NCI-H82 (cell line): ENCODE results near the gene ZNF362.
A peak's percentile ranks its signal among the peaks of the same experiment; 100 is the strongest.

Experiments
- DNase-seq: peaks from one replicate; lab custom pipeline; 2025; lab: John Stamatoyannopoulos, UW

Gene ZNF362

DNA sequence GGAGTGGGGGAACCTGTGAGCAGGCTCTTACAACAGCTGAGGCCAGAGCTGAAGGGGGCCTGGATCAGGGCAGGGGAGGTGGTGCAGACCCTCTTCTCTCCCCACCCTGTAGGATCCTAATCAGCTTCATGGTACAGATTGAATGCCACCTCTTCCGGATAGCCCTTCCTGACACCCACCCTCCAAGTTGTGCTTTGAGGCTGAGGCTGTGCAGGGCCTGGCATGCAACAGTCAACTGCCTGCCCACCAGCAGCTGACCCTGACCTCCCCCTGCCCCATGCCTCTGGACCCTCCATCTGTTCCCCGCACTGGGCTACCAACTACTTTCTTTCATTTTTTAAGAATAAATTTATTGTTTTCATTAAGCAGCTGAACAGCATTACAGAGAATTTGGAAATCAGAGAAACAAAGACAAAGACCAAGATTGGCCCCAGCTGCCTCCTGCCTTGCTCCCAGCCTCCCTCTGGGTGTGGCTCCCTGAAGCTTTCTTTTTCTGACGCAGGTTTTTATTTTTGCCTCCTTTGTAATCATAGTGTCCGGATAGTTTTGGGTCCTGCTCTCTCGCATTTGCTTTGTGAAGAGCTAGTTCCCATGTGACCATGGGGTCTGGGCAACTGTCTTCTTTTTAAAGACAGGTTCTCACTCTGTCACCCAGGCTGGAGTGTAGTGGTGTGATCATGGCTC lies 12.8 kb downstream of the ZNF362 start:
- DNase-seq = no peak

DNA sequence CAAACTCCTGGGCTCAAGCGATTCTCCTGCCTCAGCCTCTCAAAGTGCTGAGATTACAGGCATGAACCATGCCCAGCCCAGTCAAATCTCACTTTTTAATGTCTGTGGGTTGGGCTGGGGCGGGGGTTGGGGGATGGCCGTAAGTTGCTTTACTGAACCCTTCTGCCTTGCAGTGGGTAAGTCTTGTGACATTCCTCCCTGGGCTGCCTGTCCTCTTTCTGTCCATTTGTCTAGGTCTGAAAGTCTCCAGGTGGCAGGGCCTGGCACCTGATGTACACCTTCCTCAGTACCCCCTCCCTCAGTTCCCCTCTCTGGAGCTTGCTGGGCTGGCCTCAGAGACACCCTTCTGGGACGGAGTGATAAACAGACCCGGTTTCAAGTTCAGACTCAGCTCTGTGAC lies 13.3 kb downstream of the ZNF362 start:
- no peak for DNase-seq

DNA sequence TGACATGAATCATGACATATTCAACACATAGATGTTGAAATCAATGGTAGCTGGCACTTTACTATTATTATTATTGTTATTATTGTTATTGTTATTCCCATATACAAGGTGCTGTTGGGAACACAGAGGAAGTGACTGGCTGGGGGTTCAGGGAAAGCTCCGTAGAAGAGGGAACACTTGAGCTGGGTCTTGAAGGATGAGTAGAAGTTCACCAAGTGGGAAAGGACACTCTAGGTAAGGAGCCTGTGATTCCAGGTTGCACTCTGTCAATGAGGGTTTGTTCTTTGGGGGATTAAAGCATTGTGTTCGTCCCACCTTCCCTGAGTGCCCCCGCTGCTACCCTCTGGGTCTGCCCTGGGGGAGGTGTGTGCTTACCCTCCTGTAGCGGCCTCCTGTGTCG lies 14.1 kb downstream of the ZNF362 start:
- DNase-seq = no peak

DNA sequence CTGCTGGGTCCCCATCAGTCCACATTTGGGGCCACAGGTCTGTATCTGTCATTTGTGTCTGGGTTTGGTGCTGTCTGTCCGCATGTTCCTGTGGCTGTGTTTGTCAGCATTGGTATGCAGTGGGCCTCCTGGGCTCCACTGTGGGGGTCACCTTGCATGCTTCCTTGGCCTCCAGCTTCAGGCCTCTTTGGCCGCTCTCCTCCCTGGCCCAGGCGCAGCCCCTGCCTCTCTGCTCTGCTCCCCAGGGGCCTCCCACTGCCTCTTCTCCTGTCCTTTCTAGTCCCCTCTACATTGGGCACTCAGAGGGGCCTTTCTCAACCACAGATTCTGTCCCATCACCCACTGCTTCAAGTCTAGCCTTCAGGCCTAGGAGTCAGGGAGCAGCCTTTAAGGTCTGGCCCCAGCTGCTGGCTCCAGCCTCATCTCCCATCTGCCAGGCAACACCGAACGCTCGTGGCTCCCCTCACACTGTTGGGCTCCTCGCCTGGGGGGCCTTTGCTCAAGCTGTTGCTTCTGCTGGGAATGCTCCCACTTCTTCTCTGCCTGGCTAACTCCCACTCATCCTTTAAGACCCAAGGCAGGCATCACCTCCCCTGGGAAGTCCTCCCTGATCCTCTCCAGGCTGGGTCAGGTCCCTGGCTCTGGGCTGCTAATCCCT lies 14.6 kb downstream of the ZNF362 start:
- peak; percentile 36 for DNase-seq

DNA sequence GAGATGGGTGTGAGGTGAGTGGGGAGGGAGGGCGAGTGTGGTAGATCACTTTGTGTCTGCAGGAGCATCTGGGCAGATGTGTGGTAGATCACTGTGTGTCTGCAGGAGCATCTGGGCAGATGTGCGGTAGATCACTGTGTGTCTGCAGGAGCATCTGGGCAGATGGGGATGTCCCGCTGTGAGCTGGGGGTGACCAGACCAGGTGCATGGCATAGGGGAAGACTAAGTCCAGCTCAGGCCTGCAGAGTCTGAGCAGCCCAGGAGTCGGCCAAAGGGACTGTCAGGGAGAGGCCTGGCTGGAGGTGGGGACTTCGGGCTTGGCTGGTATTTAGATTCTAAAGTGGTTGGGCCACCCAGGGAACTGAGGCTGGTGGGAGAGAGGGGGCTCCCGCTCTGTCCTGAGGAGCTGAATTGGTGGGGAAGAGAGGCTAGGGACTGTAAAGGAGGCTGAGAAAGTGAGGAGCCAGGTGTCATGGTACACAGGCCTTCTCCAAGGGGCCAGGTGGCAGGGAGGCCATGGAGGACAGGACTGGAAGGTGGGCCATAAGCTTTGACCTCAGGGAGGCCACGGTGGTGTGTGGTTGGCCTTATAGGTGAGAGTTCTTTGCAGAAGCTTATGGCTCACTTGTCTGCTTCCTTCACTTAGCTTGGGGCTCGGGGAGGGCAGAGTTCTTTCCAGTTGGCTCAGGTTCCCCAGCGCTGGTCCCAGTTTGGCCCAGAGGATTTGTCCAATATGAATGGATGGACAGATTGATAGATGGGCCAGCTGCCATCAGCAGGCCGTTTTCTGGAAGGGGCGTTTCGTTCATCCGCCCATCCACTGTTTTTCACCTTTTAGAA lies 15.6 kb downstream of the ZNF362 start:
- DNase-seq = no peak

DNA sequence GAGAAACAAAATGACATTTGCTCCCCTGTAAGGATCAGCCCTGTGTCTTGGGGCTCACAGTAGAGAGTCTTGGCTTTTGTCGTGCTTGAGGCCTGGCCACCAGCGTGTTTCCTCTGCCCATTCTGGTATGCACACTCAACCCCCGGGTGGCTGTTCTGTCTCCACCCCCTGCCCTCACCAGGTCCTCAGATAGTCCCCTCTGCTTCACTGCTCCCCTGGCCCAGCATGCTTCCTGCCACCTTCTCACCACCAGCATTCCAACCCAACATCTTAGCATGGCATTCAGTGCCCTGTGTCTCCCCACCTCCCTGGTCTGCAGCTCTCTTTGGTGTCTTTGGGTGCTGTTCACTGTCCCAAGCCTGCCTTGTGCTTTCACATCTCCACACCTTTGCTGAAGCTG lies 16.2 kb downstream of the ZNF362 start:
- no peak for DNase-seq

DNA sequence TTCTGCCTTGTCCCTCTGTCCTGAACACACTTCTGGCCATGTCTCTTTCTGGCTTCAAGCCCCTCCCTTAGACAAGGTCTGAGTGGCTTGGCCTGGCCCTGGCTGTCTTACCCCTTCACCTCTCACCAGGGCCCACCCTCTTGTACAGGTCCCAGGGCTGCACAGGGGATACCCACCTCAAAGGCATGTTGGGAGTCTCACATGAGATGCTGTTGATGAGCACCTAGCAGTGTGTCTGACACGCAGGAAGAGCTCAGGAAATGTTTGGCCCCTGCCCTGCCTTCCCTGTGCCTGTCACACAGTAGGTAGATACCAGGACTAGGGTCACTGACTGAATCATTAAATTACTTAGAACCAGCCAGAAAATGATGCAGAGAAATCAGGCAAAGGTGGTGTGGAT lies 16.6 kb downstream of the ZNF362 start:
- no peak for DNase-seq

DNA sequence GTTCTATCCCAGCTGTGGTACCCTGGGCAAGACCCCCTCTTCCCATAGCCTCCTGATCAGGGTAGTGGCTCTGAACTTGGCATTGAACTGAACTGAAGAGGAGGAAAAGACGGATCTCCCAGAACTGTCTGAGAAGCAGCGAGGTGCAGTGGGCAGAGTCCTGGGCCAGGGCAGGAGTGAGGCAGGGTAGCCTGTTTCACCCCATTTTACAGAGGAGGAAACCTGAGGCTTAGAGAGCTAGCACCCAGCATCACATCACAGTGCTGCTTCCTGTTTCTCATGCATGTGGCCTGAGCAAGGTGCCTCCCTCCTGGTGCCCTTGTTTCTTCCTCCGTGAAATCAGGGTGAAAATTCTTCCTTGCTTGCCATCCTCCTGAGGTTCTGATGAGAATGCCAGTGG lies 17.1 kb downstream of the ZNF362 start:
- DNase-seq = no peak

DNA sequence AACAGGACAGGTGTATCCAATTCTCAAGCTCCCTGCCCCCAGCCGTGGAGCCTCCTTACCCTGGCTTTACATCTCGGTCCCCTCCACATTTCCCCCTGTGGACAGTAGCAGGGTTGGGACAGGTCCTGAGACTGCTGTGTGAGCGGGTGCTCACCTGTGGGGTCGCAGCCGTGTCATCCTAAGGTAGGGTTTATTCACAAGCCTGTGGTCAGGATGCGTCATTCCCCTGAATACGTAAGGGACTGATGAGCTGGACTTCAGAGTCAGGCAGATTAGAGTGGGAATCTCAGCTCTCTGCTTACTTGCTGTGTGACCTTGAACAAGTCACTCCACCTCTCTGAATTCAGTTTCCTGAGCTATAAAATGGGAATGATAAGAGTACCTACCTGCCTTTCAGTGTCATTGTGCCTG lies 17.7 kb downstream of the ZNF362 start:
- no peak for DNase-seq

DNA sequence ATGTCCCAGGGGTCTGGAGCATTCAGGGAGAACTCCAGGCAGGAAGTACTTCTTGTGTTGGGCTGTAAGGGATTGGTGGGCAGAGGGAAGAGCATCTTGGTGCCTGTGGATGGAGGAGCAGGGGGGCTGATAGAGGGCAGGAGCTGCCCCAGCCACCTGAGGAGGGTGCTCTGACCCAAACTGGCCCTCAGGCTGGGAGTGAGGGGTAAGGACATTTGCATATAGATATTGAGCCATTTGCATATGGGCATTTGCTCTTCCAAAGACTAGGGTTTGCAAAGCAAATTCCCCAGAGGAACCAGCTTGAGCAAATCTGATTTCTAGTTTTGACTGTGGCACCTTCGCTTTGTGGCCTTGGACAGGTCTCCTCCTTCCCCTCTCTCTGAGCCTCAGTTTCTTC lies 18.2 kb downstream of the ZNF362 start:
- DNase-seq = no peak

DNA sequence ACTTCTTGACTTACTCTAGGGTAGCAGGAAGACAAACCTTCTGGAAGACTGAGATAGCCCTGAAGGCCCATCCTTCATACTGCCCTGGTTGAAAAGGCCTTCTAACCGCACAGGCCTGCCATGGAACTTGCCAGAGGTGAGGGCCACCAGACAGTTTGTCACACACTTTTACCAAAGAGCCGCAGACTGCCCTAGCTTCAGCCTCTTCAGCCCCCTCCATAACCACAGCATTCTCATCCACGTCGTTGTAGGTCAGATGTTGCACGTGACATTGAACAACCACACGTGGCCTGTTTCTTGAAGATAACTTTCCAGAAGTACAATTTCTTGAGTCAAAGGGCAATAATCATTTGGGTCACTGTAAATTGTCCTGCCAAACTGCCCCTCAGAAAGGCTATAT lies 18.9 kb downstream of the ZNF362 start:
- DNase-seq = no peak

DNA sequence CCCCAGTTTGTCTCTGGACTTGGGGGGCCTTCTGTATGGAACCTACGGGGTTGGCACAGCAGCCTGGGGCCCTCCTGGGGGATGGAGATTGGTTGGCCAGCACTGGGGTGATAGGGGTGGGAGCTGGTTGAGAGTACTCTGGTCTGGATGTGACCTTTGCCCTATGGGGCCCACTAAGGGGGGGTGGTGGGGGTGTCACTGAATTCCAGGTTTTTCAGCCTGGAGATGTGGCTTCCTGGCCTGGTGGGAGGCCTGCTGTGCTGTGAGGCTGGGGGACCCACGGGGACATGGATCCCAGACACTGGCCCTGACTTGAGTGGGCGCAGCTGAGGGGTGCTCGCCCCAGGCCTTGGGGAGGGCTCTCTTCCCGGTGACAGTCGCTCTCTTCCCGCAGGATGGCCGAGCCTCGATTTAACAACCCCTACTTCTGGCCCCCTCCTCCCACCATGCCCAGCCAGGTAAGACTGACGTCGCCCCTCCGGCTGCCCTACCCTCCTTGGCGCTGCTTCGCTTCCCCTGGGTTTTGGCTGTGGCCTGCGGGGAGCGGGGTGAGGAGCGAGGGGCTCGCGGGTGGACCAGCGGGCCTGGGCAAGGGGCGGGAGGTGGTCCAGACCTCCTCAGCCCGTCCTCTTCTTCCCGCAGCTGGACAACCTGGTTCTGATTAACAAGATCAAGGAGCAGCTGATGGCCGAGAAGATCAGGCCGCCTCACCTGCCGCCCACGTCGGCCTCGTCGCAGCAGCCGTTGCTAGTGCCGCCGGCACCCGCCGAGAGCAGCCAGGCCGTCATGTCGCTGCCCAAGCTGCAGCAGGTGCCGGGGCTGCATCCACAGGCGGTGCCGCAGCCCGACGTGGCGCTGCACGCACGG lies 19.6 kb downstream of the ZNF362 start:
- DNase-seq = no peak

DNA sequence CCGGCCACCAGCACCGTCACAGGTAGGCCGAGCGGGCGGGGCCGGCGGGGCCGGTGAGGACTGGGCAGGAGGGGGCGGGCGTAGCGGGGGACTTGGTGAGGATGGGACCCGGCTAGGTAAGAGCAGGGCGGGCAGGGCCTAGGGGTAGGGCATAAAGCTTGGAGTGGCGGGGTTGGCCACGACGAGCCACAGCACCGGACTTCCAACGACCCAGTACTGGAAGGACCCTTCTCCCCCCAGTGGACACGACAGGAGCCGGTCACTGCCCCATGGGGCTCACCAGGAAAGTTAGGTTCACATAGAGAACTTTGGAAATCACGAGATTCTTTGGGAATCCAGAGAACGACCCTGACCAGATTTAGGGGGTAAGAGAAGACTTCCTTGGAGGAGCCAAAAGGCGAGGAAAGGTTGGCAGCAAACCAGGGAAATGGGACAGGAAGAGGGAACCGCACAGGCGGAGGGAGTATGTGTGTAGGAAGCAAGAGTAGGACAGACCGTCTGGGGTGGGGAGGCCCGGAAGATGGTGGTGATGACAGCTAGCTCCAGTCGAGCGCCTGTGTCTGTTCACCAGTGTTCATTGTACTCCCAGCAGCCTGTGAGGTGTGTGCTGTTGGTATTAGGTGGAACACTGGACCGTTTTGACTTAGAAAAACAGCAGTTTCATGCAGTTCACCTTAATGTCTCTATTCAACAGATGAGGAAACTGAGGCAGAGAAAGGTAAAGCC lies 20.4 kb downstream of the ZNF362 start:
- no peak for DNase-seq

DNA sequence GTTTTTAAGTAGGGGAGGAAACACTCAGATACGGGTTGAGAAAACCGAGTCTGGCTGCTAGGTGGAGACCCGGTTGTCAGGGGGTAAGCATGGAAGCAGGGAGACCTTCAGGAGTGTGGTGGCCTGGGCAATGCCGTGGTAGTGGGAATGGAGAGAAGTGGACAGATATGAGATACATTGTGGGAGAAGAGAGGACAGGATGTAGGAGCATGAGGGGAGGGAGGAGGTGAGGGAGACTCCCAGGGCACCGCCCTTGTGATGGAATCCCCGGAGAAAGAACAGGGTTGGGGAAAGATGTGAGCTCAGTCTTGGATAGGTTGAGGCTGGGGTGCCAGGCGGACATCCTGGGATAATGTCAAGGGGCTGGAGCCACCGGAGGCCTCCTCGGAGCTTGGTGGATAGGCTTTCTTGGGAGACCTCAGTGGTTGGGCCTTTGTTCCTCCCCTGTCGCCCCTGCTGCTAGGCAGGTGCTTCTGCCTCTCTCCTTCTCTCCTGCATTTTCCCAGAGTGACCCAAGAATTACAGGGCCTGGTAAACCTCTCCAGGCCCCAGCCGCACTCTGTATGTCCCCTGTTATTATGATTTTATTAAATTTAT lies 21.3 kb downstream of the ZNF362 start:
- no peak for DNase-seq

DNA sequence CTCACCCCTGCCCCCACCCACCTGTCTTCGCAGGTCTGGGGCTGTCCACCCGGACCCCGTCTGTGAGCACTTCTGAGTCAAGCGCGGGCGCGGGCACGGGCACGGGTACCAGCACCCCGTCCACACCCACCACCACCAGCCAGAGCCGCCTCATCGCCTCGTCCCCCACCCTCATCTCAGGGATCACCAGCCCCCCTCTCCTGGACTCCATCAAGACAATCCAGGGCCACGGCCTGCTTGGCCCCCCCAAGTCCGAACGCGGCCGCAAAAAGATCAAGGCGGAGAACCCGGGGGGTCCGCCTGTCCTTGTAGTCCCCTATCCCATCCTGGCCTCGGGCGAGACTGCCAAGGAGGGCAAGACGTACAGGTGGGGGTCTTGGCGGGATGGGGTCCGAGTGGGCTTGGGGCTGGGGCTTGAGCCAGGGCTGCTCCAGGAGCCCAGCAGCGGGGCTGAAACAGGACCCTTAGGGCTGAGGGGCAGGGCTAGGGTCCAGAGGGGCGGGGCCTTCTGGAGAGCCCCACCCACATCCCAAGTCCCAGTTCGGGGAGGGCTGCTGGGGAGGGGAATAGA lies 23.9 kb downstream of the ZNF362 start:
- DNase-seq = no peak

DNA sequence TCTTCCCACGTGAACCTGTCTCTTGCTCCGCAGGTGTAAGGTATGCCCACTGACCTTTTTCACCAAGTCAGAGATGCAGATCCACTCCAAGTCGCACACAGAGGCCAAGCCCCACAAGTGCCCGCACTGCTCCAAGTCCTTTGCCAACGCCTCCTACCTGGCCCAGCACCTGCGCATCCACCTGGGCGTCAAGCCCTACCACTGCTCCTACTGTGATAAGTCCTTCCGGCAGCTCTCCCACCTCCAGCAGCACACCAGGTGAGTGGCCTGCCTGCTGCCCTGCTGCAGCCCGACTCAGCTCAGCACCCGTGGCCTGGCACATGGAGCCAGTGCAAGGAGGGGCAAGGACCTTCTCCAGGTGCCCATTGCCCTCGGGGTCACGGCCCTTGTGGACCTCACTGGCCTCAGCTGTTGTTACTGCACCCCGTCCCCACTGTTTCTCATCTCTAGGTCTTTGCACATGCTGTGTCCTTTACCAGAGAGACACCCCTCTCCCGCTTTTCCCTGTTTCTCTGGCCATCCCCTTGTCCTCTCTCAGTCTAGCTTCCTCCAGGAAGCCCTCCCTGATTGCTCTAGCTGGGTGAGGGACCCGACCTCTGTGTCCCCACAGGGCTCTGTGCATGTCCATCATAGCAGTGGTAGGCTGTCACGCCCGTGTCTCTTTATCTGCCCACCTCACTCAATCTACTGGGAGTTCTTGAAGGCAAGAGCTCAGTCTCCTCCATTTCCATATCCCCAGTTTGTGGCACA lies 25.4 kb downstream of the ZNF362 start:
- DNase-seq = no peak

DNA sequence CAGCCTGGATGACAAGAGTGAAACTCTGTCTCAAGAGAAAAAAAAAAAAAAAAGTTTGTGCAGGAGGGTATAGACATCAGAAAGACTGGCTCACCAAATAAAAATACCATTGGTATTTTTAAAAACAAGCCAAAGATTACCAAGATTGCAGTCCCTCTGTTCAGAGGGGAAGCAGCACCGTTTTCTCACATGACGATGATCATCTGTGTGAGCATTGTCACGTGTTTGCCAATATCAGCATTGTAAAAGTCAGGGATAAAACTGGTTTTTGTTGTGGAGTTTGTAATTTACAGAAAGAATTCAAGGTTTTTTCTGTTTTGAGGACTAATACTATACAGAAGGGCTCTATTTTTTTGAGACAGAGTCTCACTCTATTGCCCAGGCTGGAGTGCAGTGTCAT lies 26.5 kb downstream of the ZNF362 start:
- DNase-seq = no peak

DNA sequence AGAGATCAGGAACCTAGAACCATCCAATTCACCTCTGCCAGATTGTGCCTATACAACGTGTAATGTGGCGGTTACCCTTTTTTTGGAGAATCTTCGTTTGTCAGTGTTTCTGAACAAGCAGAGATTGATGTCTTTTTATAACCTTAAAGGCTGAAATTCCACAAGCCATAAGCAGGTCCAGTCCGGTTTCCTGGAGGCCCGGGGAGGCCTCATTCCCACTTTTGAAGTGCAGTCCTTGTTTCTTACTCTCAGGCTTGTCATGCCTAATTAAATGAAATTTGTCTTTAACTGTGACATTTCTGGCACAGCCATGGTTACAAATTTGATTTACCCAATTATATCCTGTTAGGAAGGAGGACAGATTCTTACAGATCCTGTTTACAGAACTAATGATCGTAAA lies 27.8 kb downstream of the ZNF362 start:
- DNase-seq = peak; percentile 24

DNA sequence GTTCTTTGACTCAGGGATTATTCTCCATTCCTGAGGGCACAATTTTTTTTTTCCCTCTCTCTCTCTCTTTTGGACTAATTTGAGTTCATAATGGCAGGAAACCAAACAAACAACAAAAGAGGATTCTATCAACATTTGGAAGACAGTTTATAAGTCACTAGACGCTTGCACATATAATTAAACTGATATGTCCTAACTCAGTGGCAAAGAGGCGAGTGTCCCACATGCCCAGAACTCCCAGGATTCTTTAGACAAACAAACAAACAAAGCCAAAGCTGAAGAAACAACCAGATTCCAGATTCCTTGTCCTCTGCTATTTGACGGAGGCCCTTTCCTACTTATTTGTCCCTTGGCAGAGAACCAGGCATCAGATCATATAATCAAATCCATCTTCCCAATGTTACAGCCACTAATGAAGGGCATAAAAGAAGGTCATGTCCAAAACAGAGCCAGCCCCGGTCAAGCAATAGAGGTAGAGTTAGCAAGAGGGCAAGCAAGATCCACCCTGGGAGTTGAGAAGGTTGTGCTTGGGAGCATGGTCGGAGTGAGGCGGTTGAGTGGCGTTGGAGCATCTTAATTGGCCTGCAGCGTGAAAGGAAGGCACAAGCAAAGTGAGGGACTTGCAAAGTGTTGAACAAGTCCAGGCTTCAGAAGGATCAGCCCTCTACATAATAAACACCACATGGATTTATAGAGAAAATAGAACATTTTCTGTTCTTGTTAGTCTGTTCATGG lies 30.3 kb downstream of the ZNF362 start:
- DNase-seq = no peak
